ENCODE results near the gene POU2AF3.
"Not testable (repeated sequence)": the region's sequence is repeated elsewhere in the genome, so short reads cannot be mapped to it uniquely, and the experiment has no call there.

POU2AF3 gene, protein sequence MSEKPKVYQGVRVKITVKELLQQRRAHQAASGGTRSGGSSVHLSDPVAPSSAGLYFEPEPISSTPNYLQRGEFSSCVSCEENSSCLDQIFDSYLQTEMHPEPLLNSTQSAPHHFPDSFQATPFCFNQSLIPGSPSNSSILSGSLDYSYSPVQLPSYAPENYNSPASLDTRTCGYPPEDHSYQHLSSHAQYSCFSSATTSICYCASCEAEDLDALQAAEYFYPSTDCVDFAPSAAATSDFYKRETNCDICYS

GRCh38 chr11:111298413-111299100, at the start of gene POU2AF3:
Gene POU2AF3, plus strand, starts transcription at chr11:111298546. Its CDS starts 36 bp downstream, at chr11:111298582.
- no peak for DNase-seq (ENCODE audit: low read depth in 1 of 2, low spot score in 1 of 2)

DNA sequence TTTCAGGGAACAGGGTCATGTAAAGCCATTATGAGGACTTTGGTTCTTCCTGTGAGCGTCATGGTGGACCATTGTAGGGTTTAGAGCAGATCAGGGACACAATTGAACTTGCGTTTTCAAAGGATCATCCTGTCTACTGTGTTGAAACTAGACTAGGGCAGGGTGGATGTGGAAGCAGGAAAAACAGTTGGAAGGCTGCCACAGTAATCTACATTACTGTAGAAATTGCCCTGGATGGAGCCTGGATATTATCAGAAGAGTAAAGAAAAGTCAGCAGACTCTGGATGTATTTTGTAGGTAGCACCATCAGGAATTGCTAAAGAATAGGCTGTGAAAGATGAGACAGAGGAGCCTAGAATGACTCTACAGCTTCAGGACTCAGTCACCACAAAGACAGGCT, 47.4 kb upstream of the POU2AF3 start:
- no peak for DNase-seq (ENCODE audit: low read depth in 1 of 2, low spot score in 1 of 2)

DNA sequence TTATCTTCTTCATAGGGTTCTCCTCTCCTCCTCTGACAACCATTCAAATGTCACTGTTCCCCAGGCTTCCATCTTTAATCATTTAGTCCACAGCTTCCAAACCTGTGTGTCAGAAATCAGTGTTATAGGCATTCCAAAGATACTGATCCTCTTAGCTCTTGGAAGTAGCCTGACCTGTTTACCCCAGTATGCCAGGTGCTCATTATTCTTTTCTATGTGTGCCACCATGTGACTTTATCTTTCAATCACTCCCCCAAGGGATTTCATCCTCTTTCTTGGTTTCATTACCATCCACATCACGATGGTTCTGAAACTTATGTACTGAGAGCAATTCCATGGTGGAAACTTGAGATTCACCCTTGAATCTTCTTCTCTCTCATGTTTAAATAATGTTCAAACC, 45.2 kb upstream of the POU2AF3 start:
- DNase-seq (ENCODE audit: low read depth in 1 of 2, low spot score in 1 of 2): no peak

DNA sequence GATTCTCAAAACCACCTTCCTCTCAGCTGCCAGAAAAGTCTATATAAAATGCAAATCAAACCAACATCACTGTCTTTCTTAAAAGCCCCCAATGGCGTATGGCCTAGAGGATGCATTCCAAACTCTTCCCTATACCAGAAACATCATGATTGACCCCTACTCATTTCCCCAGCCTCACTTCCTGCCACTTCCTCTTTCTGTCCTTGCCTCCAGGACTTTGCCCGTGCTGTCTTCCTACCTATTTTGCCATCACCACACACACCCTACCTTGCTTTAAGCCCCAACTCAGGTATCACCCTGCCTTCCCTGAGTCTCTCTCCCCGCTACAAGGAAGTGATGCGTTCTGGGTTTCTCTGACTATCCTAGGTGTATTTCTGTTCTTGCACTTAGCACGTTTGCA, 44.7 kb upstream of the POU2AF3 start:
- no peak for DNase-seq (ENCODE audit: low read depth in 1 of 2, low spot score in 1 of 2)

DNA sequence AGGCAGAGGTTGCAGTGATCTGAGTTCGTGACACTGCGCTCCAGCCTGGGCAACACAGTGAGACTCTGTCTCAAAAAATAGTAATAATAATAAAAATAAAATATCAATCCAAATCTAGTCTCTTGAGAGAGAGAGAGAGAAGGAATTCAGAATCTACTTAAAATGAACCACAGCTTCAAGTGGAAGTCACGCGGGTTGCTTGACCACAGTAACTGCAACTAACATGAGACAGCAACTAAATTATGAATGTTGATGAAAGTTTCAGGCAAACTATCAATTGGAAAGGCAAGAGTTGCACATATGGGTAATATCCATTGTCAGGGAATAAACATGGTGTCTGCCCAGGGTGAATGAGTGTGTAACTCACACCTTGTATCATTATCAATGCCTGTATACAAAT, 40.3 kb upstream of the POU2AF3 start:
- DNase-seq (ENCODE audit: low read depth in 1 of 2, low spot score in 1 of 2): no peak

DNA sequence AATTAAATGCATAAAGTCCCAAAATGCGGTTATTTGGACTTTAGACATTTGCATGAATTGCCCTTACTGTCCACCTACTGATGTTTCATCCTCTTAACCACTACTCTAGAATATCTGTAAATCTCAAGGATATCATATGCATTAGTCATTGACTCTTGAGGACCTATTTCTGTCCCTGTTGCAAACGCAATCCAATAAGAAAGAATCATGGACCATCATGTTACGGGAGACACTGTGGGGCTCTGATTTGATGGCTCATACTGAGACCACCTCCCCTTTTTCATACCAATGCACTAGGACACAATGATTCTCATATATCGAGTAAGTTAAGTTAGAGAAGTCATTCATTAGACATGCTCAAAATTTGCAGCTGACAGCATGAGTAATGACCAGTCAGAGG, 38.5 kb upstream of the POU2AF3 start:
- no peak for DNase-seq (ENCODE audit: low read depth in 1 of 2, low spot score in 1 of 2)

GRCh38 chr11:111260811-111261210, 37.5 kb upstream of the POU2AF3 start:
- DNase-seq (ENCODE audit: low read depth in 1 of 2, low spot score in 1 of 2): no peak

- DNase-seq (ENCODE audit: low read depth in 1 of 2, low spot score in 1 of 2): no peak
Measured at GRCh38 chr11:111264646-111265045, 33.7 kb upstream of the POU2AF3 start.

DNA sequence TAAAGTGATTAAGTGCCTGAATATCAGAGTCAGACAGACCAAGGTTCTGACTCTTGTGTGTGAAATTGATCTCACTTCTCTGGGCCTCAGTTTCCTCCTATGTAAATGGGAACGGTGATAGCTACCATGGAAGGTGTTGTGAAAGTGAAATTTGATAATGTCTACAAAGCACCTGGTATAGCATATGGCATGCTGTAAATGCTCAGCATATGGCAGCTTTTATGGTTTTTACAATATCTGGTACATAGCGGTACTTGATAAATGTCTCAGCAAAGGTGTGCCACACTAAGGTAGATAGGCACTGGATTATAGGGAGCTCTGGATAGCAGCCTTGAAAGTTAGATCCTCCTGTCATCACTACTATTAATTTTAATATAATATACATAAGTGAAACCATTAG, 32.9 kb upstream of the POU2AF3 start:
- no peak for DNase-seq (ENCODE audit: low read depth in 1 of 2, low spot score in 1 of 2)

GRCh38 chr11:111268303-111268702, 30.0 kb upstream of the POU2AF3 start:
- not testable (repeated sequence) for DNase-seq (ENCODE audit: low read depth in 1 of 2, low spot score in 1 of 2)

DNA sequence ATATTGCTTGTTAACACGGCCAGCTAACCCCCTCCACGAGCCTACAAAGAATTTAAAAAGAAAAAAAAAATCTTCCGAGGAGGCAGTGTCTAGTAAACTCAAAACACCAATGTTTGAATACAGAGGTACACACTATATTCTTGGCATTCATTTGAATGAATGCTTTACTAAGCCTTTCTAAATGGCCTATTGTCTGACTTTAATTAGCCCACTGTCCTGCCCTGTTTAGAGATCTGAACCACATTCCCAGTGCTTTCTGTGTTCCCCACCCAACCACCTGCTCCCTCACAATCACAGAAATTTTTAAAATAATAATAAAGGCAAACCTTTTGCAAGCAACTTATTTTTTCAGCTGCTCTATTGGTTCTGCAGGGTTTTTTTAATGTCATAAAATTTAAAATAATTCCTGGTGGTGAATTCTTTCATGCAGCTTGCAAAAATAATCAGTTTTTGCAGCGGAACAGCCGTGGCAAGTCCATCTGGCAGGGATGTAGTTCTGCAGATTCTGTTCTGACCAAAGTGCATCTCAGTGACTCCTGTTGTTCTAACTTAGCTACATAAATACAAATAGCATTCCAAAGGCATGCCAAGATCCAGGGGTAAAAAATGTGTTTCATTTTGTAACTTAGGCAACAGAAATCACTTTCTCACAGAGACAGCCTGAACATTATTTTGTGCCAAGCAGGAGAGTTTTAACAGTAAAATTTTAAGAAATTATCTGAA, 29.0 kb upstream of the POU2AF3 start:
- DNase-seq (ENCODE audit: low read depth in 1 of 2, low spot score in 1 of 2): no peak

DNA sequence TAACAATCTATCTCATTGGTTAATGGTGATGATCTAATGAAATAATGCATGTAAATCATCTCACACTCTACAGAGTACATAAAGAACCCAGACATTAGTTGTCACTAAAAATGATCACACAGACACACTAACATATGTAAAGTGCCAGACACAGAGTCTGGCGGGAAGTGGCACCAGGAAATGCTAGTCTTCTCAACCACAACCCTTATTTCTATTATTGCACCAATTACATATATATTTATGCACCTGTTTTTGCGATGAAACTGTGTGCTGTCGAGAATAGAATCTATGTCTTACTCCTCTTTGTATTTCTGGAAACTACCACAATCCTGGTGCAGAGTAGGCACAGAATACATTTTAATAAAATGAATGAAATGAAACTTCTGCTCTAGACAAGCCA, 25.9 kb upstream of the POU2AF3 start:
- no peak for DNase-seq (ENCODE audit: low read depth in 1 of 2, low spot score in 1 of 2)

- no peak for DNase-seq (ENCODE audit: low read depth in 1 of 2, low spot score in 1 of 2)
Measured at GRCh38 chr11:111282562-111283075, 15.7 kb upstream of the POU2AF3 start.

DNA sequence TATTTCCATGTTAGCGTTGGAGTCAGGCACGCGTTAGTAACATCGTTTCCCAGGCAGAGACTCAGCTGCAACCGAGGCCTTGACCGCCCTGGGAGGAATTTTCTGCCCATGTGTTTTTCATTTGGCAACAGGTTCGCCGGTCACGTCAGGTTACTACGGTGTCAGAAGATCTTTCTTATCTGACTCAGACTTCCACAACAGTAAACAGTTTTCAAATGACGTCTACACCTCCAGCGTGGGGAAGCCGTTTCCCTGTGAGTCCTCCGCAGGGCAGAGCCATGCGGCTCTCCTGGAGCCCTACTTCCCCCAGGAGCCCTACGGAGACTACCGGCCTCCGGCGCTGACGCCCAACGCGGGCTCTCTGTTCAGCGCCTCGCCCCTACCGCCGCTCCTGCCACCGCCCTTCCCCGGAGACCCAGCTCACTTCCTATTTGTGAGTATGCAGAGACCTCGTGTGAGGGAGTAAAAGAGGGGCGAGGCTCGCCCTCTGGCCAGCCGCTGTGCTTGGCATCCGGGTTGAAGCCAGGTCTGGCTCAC, 14.3 kb upstream of the POU2AF3 start:
- no peak for DNase-seq (ENCODE audit: low read depth in 1 of 2, low spot score in 1 of 2)

- no peak for DNase-seq (ENCODE audit: low read depth in 1 of 2, low spot score in 1 of 2)
Measured at GRCh38 chr11:111285189-111286091, 12.9 kb upstream of the POU2AF3 start.

DNA sequence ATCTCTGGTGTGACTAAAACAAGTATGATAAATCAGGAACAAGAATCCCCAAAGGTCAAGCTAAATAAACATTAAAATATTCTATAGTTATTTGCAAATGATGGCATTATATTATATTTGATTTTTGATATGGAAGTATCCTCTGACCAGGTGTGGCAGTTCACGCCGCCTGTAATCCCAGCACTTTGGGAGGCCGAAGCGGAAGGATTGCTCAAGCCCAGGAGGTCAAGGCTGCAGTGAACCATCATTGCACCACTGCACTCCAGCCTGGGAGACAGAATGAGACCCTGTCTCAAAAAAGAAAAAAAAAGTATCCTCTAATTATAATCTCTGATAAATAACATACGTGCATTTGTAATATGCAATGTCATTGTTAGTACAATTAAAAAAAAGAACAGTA, 6.6 kb upstream of the POU2AF3 start:
- no peak for DNase-seq (ENCODE audit: low read depth in 1 of 2, low spot score in 1 of 2)

GRCh38 chr11:111292408-111292807, 5.9 kb upstream of the POU2AF3 start:
- not testable (repeated sequence) for DNase-seq (ENCODE audit: low read depth in 1 of 2, low spot score in 1 of 2)

DNA sequence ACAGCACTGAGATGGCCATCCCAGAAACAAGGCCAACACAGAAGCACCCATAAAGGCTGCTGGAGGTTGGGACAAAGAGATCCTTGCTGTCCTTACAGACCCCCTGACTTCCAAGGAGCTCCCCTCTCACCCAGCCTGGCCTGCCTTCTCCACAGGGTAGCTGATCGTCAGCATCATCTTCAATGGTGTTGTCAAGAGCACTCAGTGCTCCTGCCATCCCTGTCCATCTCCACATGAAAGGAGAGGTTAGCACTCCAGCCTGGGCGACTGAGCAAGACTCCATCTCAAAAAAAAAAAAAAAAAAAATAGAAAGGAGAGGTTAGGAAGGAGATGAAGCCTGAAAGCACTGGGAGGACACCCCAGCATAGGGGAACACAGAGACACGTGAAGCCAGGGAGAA, 2.1 kb upstream of the POU2AF3 start:
- DNase-seq (ENCODE audit: low read depth in 1 of 2, low spot score in 1 of 2): no peak

DNA sequence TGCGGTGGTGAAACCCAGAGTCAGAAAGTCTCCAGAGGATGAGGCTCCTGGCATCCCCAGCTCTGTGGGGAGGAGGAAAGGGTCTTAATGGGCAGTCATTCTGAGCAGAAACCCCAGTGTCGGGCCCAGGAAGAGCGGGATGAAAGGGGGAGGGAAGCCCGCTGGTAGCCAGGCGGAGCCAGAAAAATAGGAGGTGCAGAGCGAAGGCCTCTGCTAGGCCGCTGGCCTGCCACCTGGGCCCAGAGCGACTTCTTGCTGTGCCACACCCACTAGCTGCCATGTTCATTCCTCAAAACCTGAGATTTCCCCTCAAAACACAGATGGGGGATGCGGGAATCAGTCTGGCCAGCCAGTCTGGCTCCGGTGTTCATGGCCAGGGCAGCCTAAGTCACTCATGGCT, 650 bp upstream of the POU2AF3 start:
- DNase-seq (ENCODE audit: low read depth in 1 of 2, low spot score in 1 of 2): no peak

GRCh38 chr11:111299101-111300026, 1.0 kb downstream of the POU2AF3 start:
- no peak for DNase-seq (ENCODE audit: low read depth in 1 of 2, low spot score in 1 of 2)
